ENCODE results near the gene ROS1.
"Not testable (repeated sequence)": the region's sequence is repeated elsewhere in the genome, so short reads cannot be mapped to it uniquely, and the experiment has no call there.

The ROS1 gene

DNA sequence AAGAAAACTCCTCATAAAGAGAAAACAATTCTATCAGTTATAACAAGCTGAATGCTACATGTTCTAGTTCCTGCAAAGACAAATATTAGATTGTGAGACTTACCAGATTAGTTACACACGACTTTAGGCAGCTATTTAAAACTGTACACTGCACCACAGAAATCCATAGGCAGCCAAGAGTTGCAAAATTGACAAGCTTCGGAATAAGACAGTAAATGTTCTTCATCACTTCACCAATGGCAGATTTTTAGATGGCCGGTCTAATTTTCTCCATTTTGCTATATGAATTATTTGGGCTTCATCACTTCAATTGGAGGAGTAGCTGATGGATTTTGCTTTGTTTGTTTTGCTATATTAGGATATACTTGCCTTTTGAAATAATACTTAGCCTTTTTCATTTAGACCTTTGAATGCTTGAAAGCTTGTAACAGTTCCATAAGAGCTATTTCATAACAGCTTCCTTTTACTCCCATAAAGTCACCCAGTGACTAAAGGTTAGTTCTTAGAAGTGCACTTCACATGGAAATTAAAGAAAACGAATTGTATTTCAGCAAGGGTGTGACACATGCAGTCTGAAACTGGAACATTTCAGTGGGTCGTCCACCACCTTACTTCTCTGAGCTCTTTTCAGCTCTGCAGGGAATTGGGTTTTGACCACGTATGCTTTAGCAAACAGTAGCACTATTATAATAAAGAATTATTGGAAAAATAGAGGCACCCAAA, at the start of gene ROS1:
ROS1 (minus strand) TSS at position 512 of the 723 bp plus-strand sequence; CDS start at position 226, 286 bp downstream.
- DNase-seq (ENCODE audit: low read depth), result no peak

DNA sequence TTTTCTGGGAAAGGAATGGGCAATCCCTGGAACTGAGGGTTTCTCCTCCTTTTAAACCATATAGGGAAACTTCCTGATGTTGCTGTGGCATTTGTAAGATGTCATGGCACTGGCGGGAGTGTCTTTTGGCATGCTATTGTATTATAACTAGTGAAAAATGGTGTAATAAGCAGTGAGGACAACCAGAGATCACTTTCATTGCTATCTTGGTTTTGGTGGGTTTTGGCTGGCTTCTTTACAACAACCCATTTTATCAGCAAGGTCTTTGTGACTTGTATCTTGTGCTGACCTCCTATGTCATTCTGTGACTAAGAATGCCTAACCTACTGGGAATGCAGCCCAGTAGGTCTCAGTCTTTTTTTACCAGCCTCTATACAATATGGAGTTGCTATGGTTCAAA, 47.7 kb upstream of the ROS1 start:
- no peak for DNase-seq (ENCODE audit: low read depth)

DNA sequence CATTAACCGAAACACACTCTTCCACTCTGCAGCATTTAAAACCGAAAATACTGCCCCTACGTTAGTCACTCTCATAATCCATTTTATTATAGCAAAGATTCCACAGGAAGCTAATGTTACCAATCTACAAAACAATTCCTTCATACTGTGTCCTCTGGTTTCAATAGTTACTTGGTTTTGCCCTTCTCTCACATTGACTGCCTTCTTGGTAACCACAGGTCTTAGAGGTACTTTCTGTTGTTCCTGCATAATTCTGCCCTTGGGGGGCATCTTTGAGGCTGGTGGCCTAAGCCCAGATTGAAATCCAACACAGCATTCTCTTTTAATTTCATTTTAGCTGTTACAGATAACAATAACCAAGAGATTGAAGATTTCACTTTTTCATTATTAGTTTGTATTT, 46.9 kb upstream of the ROS1 start:
- DNase-seq (ENCODE audit: low read depth), result no peak

DNA sequence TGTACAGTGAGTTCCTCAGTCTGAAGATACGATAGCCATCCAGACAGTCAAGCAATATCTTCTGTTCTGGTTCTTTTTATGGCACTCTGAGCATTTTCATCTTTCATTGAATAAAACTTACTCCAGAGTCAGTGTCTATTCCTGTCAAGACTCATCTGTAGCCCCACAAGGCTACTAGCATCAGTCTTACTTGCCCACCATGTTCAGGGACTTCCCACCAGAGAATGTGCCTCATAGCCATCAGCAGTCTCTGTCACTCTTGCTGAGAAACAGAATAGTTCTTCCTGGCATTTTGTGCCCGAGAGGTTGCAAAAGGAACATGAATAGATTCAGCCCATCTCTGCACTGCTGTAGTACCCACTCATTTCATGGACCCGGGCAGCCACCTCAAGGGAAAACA, 44.0 kb upstream of the ROS1 start:
- no peak for DNase-seq (ENCODE audit: low read depth)

DNA sequence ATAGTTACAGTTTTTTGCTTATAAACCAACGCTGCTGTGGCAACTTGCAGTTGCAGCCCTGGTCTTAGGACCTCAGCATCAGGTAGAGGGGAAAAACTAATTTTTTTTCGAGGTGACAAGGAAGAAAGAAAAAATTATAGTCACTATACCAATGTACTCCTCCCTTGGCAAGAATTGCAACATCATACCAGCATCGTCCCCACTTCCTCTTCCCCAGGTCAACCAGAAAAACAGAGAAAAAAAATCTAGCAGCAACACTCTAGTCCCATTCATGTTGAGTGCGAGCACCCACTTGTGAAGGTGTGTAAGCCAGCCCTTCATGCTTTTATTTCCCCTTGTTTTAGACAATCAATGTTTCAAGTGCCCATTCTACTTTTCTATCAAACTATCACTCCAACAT, 43.6 kb upstream of the ROS1 start:
- DNase-seq (ENCODE audit: low read depth), result no peak

DNA sequence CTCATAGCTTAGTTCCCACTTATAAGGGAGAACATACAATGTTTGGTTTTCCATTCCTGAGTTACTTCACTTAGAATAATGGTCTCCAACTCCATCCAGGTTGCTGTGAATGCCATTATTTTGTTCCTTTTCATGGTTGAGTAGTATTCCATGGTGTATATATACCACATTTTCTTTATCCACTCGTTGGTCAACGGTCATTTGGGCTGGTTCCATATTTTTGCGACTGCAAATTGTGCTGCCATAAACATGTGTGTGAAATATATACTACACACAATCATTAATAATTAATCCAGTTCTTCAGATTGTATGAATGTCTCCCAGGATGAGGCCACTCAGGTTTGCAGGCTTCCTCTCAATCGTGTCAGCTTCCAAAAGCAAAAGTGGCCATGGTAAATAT, 42.8 kb upstream of the ROS1 start:
- DNase-seq (ENCODE audit: low read depth), result not testable (repeated sequence)

DNA sequence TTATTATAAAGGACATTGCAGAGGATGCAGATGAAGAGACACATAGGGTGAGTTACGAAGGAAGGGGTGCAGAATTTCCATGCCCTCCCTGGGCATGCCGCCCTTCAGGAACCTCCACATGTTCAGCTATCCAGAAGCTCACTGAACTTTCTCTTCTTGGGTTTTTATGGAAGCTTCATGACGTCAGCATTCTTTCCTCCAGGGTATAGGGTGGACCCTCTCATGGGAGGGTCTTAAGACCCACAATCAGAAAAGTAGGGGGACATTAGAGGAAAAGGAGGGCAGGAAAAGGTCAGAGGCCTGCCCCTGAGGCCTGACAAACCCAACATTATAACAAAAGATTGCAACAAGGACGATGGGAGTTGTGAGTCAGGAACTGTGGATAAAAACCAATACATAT, 42.1 kb upstream of the ROS1 start:
- no peak for DNase-seq (ENCODE audit: low read depth)

DNA sequence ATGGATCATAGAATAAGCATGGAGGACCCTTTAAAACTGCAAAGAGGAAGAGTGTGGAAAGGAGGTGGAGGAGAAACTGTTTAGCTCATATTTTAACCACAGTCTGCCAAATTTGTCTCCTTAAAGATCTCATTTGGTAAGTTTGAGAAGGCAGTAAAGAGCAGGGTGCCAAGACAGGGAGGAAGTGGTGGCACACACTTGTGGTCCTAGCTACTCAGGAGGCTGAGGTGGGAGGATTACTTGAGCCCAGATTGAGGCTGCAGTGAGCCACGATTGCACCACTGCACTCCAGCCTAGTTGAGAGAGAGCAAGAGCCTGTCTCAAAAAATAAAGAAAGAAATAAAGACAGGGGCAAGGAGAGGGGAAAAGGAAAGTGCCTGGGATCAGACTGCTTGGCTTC, 39.9 kb upstream of the ROS1 start:
- DNase-seq (ENCODE audit: low read depth), result no peak

DNA sequence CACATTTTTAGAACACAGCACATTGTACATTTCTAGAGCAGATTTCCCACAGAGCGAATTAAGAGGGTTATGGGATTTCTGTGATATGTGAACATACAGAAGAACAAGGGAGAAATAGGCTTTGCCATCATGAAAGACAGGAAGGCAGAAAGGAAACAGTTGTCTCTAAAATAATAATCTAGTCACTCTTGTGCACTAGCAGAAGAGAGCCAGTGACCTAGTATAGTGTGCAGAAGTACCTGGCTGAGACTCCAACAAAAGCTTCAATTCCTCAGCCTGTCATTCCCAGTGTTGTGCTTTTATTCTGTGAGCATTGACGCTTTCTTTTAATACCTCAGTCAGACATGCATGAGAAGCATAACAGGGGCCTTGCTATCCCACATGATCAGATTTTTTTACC, 39.0 kb upstream of the ROS1 start:
- no peak for DNase-seq (ENCODE audit: low read depth)

DNA sequence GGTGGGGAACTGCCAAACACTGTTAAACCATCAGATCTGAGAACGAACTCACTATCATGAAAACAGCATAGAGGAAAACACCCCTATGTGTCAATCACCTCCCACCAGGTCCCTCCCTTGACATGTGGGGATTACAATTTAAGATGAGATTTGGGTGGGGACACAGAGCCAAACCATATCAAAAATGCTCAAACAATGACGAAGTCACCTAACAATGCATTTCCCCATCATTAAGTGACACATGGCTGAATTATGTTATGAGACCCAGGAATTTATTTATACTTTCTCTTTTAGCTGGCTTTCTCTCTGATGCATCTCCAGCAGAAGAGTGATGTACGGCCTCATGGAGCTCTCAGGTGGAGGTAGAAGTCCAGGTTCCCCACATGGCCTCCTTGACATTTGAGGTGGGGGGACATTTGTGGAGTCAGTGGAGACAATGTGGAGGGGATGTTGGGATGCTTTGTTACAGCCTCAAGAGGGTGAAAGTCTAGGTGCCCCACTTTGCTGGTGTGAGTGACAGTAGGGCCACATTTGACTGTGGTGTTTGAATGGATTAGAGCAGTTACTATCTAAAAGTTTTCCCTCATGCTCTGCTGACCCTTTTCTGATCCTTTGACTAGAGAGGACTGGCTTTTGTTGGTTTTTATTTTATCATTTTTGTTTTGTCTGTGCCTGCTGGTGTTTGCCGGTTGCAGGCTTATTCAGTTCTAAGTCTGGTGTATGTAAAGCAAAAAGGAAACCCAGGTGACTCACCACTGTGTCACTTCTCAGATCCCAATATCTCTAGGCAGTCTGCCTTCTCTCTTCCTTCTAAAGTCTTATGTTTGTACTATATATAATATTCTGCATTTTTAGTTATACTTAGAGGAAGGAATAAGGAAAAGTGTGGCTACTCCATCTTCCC, 38.3 kb upstream of the ROS1 start:
- no peak for DNase-seq (ENCODE audit: low read depth)

DNA sequence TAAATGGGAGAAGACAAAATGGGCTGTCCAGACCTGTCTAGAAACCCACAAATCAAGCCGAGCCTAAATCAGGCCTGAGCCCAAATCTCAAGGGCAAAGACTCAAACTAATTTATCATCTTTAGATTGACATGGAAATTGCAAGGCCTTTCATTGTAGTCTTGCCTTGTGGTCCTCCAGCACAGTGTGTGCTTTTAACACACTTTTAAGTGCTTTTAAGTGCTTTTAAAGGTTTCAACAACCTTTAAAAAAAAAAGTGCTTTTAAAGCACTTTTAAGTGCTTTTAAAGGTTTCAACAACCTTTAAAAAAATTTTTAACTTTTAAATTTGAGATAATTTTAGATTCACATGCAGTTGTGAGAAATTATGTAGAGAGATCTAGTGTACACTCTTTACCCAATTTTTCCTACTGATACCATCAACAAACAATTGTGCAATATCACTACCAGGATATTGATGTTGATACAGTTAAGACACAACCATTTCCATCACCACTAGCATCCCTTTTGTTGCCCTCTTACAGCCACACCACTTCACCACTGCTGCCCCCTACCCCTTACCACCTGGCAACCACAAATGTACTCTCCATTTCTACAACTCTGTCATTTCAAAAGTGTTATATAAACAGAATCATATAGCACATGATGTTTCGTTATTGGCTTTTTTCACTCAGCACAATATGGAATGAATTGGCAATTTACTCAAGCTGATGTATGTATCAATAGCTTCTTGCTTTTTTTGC, 33.6 kb upstream of the ROS1 start:
- no peak for DNase-seq (ENCODE audit: low read depth)

DNA sequence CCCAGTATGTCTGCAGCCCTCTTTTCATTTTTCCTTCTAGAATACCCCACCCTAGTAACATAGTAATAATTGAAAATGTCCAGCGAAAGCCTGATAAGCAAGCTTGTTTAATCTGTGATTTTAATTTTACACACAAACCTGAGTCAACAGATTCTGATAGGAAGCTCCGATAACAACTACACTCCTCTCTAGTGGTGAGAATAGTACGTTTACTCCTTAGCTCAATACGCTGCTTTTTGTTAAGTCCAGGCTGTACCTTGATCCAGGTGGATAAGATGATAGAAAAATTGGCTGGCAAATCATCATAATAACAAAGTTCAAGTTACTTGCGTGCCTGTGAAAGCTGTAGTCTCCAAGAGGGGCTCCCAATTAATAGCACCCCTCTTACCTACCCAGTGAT, 31.3 kb upstream of the ROS1 start:
- no peak for DNase-seq (ENCODE audit: low read depth)

DNA sequence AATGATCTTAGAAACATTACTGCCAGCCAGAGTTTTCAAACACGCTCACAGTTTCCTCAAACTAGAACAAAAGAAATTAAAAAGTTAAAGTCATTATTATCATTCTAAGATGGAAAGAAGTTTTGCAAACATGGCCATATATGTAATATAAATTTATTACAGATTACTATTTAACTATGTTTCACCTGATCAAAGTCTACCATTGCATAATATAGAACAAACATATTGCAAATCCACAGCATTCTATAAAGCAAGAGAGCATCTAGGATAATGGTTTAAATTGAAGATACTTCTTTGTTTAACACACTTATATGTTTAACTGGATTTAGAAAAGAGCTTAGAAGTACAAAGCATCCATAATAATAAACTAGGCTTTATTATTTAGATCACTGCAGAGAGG, 30.5 kb upstream of the ROS1 start:
- DNase-seq (ENCODE audit: low read depth), result no peak

DNA sequence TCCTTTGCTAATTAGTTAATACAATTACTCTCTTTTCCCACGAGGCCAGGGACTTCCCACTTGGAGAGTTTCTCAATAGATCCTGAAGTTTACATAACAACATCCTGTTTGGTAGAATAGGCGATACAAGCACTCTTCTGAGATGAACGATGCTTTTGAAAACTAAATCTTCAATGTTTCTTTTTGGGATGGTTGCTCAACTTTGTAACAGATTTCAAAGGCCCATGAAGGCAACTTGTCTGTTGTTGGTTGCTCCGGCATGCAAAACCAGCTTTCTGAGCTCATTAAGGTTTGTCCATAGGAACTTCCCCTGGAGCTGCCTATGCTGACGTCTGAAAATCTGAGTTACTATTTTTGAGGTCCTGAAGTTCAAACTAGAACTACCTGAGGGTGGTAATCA, 25.9 kb upstream of the ROS1 start:
- no peak for DNase-seq (ENCODE audit: low read depth)

DNA sequence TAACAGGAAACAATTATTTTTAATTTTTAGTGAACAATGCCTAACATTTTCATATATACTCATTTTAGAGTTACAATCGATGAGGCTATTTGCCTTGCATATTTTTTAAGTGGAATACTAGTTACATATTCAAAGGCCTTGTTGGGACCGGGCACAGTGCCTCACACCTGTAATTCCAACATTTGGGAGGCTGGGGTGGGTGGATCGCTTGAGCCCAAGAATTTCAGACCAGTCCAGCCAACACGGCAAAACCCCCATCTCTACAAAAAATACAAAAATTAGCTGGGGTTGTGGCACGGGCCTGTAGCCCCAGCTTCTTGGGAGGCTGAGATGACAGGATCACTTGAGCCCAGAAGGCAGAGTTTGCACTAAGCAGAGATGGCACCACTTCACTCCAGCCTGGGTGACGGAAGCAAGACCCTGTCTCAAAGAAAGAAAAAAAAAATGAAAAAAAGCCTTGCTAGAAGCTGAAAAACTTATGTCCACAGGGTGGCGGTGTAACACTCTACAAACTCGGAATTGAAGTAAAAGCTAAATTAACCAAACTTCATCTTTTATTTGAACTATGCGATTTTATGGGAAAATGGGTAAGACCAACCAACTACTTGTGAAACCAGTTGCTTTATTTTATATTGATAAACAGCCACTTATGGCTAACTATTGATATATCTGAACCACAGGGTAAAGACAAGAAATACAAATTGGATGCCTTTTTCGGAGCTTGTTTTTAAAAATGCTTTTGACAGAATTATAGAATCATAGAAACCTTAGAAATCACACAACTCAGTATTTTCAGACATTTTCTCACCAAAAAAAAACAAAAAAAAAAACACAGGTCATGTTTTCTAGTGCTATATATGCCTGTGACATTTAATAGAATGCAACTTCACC, 24.1 kb upstream of the ROS1 start:
- DNase-seq (ENCODE audit: low read depth), result no peak

DNA sequence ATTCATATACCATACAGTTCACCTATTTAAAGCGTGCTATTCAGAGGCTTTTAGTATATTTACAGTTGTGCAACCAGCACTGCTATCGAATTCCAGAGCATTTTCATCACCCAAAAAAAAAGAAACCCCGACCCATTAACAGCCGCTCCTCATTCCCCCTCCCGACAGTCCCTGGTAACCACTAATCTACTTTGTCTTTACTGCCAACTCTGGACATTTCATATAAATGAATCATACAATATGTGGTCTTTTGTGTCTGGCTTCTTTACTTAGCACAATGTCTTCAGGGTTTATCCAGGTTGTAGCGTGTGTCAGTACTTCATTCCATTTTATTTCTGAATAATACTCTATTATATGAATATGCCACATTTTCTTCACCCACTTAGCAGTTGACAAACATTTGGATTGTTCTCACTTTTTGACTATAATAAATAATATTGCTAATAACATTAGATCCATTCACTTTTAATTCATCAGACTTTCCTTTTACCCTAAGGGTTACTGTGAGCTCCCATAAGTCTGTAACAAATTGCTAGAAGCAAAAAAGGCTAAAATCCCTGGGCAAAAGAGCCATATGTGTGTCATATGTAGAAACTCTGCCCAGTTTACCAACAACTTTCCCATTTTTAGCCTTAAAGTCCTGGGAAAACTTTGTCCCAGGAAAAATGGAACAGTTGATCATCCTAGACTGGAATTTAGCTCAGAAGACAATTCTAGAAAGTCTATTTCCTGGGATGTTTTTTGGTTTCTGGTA, 23.2 kb upstream of the ROS1 start:
- DNase-seq (ENCODE audit: low read depth), result peak; percentile 87

DNA sequence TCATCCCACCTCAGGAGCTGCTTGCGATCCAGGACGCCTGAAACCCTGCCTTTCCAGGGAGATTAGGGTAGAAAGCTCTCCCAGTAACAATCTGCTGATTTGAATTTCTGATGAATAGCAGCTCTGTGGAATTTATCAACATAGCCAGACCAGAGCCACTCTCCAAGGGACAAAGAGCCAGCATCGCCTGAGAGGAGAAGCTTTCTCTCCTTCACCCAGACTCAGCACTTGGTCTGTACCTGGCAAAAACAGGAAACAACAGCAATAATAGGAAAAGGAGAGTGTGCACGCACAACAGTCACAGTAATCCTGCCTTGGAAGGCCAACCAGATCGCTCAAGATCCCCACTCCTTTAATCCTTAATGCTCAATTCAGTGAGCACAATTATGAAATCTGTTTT, 22.3 kb upstream of the ROS1 start:
- DNase-seq (ENCODE audit: low read depth), result no peak

DNA sequence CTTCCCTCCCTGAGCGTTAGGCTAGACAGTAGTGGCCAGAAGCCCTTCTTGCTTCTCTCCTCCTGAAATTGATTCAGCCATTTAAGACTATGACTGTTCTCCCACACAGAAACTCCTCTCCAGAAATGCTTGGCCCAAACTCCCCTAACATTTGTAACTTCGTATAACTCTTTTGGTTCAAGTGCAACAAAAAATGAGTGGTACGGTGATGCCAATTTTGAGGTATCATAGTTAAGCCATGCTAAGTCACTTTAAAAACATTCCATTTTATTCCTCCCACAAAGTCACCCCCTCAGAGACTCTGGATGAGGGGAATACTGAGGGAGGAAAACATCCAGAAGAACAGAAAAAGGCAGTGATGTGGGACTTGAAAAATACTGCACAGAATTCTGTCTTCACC, 21.1 kb upstream of the ROS1 start:
- DNase-seq (ENCODE audit: low read depth), result no peak

DNA sequence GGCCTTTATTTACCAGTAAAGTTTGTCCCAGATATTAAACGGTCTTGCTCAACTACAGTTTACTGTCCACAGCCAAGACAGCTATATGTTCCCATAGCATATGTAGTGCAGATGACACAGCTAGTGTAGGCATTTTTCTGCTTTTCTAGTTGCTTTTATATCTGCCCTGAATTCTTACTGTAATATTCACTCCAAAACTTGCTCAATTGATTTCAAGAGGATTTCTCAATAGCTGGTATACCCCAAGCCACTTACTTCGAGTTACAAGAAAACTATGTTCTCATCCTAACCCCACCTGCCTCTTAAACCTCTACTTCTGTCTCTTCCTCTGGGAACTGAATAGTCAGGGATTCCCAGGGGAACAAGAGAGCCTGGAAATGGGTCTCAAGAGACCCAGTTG, 18.9 kb upstream of the ROS1 start:
- DNase-seq (ENCODE audit: low read depth), result peak; percentile 53

DNA sequence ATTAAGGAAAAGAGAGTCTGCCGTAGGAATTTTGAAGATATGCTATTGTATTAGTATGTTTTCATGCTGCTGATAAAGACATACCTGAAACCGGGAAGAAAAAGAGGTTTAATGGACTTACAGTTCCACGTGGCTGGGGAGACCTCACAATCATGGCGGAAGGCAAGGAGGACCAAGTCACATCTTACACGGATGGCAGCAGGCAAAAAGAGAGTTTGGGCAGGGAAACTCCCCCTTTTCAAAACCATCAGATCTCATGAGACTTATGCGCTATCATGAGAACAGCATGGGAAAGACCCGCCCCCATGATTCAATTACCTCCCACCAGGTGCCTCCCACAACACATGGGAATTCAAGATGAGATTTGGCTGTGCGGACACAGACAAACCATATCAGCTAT, 16.6 kb upstream of the ROS1 start:
- DNase-seq (ENCODE audit: low read depth), result not testable (repeated sequence)

DNA sequence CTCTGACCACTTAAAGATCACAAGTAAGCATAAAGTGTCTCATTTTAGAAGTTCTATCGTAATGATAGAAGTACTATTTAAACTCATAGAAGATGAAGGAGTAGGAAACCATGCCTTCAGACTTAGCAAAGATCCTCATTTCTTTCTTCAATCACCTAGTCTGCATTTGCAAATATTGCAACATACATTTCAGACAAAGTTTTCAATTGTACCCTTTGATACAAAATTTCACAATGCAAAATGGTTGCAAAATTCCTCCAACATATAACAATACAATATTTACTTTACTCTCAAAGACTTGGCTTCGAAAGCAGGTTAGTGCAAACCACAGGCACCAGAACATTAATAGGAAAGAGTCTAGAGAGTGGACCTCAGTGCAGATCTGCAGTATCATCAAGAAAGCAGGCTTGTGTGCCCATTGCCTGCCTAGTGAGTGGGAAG, 16.1 kb upstream of the ROS1 start:
- DNase-seq (ENCODE audit: low read depth), result no peak

Data from GM04503 (cell line).